OCI-LY3 (cell line): Measurements from ENCODE around the gene CD2AP.

Experiments
- EZH2phosphoT487 ChIP-seq: fragments of 200-600 bp; shearing (Covaris generic); IDR thresholded peaks from 2 replicates; pipeline ENCODE4 v1.6.1; 2018; ENCODE audit warnings: antibody characterized with exemption, mixed run types, low read depth
- TF ChIP-seq, protein P1 (sequence below): fragments of 200-600, 300-600 bp; sonication (generic); IDR thresholded peaks from 2 replicates; pipeline ENCODE4 v1.5.1; 2014; ENCODE audit warnings: antibody characterized with exemption, low read length, low read depth

DNA sequence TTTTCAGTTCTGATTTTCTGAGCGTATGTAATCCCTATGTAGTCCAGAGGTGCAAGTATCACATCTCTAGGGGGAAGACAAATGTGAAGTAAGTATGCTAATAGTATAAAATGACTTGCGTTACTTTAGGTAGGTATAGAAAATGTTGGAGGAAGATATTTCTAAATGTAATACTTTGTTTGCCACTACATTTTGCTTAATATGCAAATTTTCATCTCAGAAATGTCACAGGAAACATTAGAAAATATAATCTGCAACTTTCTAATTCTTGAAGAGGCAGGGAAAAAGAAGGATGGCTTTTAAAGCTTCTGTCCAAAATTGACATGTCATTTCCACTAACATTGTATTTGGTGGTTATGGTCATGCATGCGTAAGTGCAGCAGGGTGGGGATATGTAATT is 85.6 kb downstream of the CD2AP start:
- TF ChIP-seq, protein P1, sequence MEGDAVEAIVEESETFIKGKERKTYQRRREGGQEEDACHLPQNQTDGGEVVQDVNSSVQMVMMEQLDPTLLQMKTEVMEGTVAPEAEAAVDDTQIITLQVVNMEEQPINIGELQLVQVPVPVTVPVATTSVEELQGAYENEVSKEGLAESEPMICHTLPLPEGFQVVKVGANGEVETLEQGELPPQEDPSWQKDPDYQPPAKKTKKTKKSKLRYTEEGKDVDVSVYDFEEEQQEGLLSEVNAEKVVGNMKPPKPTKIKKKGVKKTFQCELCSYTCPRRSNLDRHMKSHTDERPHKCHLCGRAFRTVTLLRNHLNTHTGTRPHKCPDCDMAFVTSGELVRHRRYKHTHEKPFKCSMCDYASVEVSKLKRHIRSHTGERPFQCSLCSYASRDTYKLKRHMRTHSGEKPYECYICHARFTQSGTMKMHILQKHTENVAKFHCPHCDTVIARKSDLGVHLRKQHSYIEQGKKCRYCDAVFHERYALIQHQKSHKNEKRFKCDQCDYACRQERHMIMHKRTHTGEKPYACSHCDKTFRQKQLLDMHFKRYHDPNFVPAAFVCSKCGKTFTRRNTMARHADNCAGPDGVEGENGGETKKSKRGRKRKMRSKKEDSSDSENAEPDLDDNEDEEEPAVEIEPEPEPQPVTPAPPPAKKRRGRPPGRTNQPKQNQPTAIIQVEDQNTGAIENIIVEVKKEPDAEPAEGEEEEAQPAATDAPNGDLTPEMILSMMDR: no peak
- no peak for TF ChIP-seq EZH2phosphoT487
